Embryonic facial prominence (tissue), 1 donor: Measurements from ENCODE around the gene S100A13.
"Not testable (repeated sequence)": the region's sequence is repeated elsewhere in the genome, so short reads cannot be mapped to it uniquely, and the experiment has no call there.

Source experiments
- DNase-seq: peaks from one replicate; pipeline ENCODE4 v3.0.0-alpha.2; 2016; ENCODE audit errors: extremely low spot score

Gene S100A13

DNA sequence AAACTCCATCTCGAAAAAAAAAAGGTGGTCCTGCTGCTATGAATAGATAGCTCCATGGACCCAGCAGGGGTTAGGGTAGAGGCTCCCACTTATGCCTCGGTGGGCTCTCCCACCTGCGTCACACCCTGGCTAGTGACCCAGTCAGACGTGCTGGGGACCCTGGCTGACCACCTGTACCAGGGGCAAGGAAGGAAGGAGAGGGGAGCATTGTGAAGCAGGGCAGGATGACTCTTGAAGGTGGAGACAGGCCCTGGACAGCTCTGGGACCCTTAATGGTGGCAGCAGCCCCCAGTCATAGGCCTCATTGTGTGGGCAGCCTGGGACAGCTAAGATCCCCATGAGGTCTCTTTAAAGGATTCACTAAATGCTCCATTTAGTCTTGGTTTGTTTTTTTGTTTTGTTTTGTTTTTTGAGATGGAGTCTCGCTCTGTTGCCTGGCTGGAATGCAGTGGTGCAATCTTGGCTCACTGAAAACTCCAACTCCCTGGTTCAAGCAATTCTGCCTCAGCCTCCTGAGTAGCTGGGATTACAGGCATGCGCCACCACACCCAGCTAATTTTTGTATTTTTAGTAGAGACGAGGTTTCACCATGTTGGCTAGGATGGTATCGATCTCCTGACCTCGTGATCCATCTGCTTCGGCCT is 20.8 kb upstream of the S100A13 start:
- no peak for DNase-seq

- no peak for DNase-seq
These were observed 20.0 kb upstream of the S100A13 start for GRCh38 chr1:153647346-153647714.

DNA sequence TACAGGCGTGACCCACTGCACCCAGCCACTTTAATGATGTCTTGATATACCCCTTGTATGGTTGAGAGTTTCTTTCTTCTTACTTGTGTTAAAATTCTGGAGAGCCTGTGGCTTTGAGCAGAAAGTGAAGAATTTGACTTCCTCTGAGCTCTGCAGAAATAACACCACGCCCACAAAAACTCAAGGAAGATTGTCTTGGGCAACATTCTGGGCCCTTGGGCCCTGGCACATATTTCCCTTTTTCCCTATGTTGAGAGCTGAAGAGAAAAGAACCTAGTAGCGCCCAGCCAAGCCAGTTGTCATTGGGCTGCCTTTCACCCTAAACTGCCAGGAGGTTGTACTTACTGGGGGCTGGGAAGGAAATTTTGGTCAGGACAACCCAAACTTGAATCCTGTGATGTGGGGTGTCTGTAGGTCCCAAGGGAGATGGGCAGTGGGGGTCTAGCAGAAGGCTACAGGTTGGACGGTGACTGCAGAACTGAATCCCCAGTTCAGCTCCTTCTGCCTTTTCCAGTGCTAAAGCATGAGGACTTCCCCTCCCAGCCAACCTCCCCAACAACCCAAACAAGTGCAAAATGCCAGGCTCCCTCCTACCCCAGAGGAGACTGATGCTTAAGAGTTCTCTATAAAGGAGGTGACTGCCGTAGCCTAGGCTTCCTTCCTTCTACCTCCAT is 19.5 kb upstream of the S100A13 start:
- no peak for DNase-seq

DNA sequence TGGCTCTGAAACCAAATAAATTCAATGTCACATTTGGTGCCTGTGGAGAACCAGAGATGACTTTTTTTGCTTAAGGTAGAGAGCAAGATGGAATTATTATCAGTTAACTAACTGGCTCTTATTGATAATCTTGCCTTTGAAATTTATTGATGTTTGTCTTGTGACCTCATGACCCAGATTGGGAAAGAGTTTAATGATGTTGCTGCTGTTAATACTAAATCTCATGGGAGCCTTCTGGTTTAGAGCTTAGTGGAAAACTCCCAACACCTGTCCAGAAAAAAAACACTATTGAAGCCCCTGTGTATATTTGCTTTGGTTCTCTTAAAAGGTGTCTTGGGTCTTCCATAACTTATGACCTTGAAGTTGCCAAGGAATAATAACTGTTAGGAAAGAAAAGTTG is 16.5 kb upstream of the S100A13 start:
- no peak for DNase-seq

DNA sequence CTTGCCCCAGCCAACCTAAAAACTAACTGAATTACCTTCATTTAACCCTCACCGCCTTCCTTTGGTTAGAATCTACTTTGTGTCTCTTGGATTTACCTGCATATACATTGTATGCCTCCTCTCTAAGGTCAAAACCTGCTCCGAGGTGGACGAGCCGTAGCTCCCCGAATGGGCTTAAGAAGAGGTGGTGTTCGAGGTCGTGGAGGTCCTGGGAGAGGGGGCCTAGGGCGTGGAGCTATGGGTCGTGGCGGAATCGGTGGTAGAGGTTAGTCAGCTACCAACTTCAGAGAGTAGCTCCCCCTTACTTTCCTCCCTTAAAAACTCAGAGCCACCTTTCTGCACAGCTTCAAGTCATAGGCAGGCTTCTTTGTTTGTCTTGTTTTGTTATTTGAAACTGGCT is 15.8 kb upstream of the S100A13 start:
- no peak for DNase-seq

- no peak for DNase-seq
These were observed 14.9 kb upstream of the S100A13 start for GRCh38 chr1:153642161-153642560.

GRCh38 chr1:153640861-153641260 is 13.6 kb upstream of the S100A13 start:
- DNase-seq: no peak

- DNase-seq: not testable (repeated sequence)
These were observed 12.9 kb upstream of the S100A13 start for GRCh38 chr1:153640213-153640612.

- DNase-seq: no peak
These were observed 12.0 kb upstream of the S100A13 start for GRCh38 chr1:153639280-153639679.

DNA sequence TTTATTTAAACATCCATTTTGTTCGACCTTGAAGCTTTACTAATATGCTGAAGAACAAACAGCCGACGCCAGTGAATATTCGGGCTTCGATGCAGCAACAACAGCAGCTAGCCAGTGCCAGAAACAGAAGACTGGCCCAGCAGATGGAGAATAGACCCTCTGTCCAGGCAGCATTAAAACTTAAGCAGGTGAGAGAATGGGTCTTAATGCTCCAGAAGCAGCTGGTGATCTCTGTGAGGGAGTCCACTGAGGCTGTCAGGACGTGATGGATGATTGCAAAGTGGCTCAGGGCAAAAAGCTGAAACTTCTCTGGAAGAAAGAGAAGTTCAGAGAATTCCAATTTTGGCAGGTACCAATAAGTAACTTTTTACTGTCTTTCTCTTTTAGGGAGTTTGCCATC is 11.0 kb upstream of the S100A13 start:
- no peak for DNase-seq

GRCh38 chr1:153636312-153636711 is 9.0 kb upstream of the S100A13 start:
- no peak for DNase-seq

GRCh38 chr1:153635872-153636271 is 8.6 kb upstream of the S100A13 start:
- no peak for DNase-seq

DNA sequence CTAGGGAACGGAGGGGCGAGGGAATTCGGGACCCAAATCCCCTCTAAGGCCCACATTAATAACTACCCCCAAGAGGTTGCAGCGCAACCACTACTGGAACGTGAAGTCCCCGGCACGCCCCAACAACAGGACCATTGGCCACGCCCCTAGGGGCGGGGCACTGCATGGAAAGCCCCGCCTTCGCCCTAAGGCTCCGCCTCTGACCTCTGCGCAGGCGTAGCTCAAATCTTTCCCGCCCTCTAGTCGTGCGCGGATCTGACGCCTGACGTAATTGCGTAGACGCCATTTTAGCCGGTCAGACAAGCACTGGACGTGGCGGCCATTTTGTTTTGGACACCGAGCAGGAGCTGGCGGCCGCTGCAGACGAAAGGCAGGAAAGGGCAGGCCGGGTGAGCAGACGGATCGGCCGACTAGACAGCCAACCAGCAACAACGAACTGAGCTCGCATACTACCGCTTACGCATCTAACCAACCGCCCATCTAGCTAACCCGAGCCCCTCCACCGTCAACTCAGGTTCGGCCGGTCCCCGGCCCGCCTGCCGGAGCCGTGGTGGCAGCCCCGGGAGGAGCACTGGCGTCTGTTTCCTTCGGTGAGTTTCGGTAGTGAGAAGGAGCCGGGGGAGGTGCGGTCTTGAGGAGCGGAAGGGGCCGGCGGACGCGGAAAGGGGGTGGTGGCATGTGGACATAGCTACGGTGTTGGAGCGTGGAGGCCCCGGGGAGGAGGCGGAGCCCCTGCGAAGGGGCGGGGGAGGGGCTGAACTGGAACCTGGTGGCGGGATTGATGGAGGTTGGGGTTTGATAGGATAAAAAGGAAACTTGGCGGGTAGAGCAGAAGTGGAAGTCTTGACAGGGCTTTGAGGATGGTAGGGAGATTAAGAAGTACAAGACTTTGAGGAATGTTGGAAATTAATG is 6.7 kb upstream of the S100A13 start, which contains the start of gene CHTOP:
Gene CHTOP (plus strand): TSS at position 313 of the 912 bp plus-strand sequence. CDS start 2,523 bp downstream, outside the sequence.
- DNase-seq: peak; percentile 93

DNA sequence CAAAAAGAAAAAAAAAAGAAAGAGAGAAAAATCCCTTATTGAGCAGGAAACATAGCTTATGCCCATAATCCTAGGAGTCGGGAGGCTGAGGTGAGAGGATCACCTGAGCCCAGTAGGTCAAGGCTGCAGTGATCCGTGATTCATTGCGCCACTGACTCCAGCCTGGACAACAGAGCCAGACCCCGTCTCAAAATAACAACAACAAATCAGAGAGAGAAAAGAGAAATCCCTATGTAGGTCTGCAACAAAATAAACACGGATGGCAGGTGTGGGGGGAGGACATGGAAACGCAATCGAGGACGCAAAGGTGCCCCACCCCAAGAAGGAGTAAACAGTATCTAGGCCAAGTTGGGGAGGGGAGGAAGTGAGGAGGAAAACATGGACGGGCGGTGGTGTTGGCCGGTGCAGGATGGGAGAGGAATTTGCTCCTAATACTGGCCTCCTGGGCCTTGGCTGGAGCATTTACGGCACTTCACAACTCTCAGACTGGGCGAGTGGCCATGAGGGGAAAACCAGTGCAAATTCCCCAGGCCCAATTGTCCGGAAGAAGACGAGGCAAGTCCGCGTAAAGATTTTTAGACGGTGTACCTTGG is 6.0 kb upstream of the S100A13 start:
- DNase-seq: no peak

- no peak for DNase-seq
These were observed 4.0 kb upstream of the S100A13 start for GRCh38 chr1:153631047-153632022.

- DNase-seq: no peak
These were observed 3.1 kb upstream of the S100A13 start for GRCh38 chr1:153630384-153630783.

DNA sequence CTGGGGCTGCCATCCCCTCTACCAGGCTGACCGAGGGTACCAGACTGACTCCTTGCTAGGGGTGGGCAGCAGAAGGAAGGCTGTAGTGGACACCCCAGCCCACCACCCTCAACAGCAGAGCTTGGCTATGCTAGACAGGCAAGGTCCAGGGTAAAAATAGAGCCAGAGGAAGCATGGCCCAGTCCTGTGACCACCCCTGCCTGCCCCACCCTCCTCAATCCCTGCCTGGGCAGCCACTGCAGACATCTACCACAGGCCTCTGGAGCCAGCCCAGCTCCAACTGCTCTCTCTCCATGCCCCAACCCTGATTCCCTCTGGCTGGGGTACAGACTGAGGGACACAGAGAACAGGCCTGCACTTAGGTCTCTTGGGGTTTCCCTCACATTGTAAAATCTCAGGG is 2.7 kb upstream of the S100A13 start:
- DNase-seq: no peak

DNA sequence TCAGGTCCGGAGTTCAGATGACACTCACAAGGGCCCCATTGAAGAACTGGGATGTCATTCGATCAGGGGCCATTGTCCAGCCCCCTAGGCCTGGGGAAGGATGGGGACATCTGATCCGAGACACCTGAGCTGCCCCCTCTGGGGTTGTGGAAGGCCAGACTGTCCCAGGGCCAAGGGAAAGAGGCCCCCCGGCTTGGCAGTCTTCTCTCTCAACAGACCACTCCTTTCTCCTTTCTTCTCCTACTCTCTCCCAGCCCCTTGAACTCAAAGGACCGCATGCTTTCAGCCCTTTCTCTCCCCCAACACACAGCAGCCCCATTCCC is 2.0 kb upstream of the S100A13 start:
- DNase-seq: no peak

DNA sequence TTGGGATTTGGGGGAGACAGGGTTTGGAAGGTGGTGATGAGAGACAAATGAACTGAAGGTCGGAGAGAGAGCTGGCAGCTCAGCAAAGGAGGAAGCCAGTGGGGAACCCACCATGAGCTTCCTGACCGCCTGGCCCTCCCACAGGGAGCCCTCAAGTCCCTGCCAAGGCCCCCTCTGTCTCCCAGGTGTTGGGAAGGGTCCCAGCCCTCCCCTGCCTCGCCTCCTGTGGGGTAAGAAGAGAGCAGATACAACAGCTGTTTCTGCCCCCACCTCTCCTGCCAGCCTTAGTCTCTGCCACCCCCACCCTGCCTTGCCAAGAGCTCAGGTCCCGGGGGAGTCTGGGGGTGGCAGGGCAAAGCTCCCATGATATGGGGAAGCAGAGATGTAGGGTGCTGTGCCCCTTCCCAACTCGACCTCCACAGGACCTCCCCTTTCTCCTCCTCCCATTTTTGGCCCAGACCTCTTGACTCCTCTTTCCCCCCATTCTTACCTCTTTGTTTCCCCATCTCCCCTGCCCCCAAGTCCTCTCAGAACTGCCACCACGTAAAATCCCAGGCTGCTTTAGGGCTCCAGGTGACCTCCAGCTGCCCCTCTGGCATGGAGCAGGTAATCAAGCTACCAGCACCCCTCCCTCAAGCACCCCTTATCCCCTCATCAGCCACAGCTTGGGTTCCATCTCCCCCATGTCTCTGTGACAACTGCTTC is 1.5 kb upstream of the S100A13 start:
- DNase-seq: no peak
